NCI-H2081 treated with DMSO at 0.1 percent for 48 hours (cell line): ENCODE data around the gene TMEM272.

ENCODE experiments used
- DNase-seq: peaks from one replicate; lab custom pipeline; 2025; lab: John Stamatoyannopoulos, UW

TMEM272 gene, protein sequence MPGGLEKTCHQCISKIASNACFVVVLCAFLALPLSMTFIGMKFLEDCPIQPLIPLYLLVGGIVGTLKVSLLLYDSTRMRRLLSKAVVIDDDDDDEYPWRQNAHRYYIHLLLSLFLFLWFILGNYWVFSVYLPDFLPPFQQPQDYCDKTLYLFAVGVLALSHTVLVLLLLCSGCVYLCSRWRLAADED

DNA sequence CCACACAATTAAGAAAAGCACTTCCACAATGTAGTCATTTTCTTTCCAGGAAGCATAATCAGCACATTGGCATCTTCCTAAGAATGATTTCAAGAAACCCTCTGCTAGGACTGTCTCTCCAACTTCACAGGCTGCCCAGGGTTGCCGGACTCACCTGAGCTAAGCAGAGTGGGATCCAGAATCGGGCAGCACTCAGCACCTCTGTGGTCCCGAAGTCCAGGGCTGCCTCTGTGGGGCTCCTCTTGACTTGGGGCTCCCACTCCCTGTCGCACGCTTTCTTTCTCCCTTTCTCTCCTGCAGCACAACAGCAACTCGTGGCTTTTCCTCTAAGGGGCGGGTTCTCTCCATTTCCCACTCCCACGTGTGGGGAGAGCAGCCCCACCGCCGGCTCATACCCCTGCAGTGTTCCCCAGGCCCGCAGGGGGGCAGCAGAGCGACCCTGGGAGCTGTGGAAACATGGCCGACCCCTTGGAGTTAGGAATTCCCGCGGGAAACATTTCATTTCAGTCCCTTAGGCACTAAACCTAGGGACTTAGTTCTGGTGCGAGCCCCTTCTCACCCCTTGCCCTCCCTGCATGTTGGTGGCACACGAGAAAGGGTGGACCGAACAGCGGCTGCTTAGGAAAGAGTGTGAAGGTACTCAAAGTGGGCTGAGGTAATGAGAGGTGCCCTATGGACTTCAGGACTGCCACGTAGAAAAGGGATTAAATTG is at the start of gene TMEM272:
TMEM272 (minus strand) TSS at position 316 of the 712 bp plus-strand sequence. CDS start 6,647 bp downstream, outside the sequence.
- DNase-seq, result no peak

- DNase-seq, result no peak
Measured at GRCh38 chr13:51894239-51894638, 49.3 kb upstream of the TMEM272 start.

DNA sequence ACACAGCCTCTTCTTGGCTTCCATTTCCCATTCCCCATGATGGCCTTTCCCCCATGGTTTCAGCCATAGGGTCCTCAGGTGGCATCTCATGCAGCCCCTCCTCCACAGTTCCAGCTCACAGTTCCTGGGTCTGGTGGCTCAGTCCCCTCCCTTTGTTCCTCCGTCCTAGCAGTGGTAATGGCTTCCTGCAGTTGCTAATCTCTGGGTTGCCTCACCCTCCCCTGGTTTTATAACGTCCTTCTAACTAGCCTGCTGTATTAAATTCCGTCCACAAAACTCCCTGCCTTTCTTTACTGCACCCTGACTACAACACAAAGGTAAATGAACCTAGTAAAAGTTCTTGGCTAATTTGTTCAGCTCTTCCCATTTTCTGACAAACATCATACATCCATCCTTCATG is 47.7 kb upstream of the TMEM272 start:
- no peak for DNase-seq

DNA sequence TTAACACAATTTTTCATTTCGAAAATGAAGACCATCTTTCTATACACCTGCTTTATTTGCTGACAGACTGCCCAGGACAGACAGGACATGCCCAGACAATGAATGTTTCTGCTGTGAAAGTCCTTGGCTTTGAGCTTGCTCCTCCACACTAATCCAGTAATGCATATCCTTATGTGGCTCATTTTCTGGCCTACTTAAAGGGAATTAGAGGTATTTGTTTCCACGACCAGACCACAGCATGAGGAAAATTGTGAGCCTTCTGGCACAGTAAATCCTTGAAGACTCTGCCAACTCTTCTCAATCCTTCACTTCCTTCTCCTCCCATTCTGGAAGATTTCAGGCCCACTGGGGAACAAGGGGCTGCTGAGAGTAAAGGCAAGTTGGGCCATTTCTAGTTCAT is 42.5 kb upstream of the TMEM272 start:
- no peak for DNase-seq

GRCh38 chr13:51885651-51886050 is 40.7 kb upstream of the TMEM272 start:
- DNase-seq, result no peak

GRCh38 chr13:51883226-51883600 is 38.2 kb upstream of the TMEM272 start:
- DNase-seq, result no peak

DNA sequence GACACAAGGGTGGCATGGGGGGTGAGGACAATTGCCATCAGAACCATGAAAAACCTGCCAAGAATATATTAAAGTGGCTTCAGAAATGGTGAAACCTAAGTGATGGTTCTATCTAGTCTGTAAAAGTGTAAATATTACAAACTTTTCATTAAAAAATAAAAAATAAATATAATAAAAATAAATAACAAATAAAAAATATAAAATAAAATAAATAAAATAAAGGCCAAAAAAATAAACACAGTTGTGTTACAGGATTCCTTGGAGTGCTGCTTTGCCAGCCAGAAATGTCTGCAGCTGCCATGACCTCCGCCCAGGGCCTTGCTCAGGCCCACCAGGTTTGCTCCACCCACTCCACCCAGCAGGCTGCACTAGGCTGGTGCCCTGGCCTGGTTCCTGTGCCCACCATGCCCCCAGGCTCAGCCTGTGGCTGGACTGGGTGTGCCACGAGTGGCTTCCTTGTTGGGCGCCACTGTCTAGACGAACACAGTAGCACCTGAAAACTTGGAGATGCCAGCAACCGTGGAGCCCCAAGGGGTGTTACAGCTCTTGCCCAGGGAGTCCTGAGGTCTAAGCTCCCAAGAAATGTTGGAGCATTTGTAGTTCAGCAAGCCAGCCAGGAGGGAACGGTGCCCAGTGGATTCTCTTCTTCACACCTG is 37.7 kb upstream of the TMEM272 start:
- DNase-seq, result no peak

DNA sequence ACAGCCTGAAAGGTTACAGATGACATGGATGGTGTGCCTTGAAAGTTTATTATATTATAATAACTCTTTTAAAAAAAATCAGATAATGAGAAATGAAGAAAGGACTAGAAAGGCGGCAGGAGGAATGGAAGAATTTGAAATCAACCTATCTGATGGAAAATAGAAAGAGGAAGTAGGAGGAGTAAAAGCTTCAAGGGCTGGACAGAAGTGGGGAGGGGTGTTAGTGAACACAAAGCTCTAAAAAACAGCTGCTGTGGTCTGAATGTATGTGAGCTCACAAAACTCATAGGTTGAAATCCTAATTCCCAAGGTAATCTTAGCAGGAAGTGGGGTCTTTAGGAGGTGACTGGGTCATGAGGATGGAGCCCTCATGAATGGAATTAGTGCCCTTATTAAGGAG is 36.3 kb upstream of the TMEM272 start:
- no peak for DNase-seq

DNA sequence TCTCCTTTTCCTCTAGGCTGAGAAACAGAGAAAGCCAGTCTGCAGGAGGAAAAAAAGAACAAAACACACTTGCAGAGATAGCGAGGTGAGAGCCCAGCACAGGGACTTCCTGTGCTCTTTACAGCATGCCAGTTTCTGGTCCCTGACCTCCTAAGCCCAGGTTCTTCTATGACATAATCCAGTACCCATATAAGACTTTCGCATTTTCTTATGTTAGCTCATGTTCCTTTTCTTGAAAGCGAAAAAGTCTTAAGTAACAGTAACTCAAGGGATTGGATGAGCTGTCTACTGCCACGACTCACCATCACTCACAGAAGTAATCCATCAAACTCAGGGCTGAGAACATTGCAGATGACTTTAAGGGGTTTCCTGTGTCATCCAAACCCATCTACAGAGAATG is 34.2 kb upstream of the TMEM272 start:
- DNase-seq, result no peak

DNA sequence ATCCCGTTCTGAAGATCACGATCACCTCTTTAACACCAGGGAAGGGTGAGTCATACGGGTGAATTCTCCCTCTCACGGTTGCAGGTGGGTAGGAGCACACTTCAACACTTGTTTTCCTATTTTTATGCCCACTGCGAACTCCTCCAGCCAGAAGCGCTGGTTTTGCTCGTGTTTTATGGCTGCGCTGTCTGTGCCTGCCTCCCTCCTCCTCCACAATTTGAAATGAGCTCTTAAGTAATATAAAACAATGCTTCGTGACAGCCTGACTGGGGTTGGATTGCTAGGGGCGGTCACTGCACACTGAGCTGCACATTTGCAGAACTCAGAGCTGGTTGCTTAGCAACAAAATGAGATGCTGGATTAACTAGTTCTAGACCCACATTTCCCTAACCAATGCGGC is 29.7 kb upstream of the TMEM272 start:
- no peak for DNase-seq

GRCh38 chr13:51873837-51874236 is 28.9 kb upstream of the TMEM272 start:
- DNase-seq, result no peak

DNA sequence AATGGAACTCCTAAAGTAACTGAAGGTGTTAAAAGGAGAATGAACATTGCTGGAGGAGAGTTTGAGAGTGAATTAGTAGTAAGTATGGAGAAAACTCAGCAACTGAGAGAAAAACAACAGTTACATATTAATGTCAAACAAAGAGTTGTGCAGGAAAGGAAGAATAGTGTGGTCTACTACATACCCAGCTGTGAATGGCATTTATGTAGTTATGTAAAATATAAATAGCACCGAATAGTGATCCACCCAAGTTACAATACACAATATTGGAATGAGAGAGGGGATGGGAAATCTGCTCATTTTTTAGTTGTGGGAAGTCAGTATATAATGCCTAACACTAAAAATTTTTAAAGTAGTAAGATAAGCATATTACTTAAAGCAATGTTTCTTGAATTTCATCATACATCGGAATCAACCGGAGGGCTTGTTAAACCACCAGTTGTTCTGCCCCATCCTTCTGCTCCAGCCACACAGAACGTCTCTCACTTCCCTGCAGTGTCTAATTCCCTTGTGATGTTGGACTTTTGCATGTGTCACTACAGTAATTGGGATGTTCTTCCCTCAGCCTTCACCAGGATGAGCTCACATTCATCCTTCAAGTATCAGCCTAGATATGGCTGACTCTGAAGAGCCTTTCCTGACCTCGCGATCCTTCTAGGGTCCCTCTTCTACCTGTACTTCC is 28.3 kb upstream of the TMEM272 start:
- DNase-seq, result no peak

GRCh38 chr13:51870616-51871015 is 25.6 kb upstream of the TMEM272 start:
- DNase-seq, result no peak

DNA sequence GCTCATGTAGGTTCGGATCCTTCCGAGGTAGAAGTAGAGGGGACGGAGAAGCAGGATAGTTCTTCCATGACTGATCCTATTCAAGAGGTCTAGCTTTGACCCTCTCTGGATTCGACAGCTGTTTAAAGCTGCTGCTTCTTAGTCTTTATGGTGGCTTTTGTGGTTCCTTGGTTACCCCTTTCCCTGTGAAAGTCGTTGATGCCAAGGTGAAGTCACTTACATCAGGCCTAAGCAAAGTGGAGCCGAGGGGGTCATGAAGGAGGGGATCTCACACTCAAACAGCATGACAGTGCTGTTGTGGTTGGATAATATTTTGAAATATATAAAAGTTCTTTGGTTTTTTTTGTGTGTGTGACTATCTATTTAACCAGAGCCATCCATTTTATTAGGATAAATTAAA is 24.9 kb upstream of the TMEM272 start:
- no peak for DNase-seq

- DNase-seq, result no peak
Measured at GRCh38 chr13:51867062-51867461, 22.1 kb upstream of the TMEM272 start.

GRCh38 chr13:51865838-51866237 is 20.9 kb upstream of the TMEM272 start:
- no peak for DNase-seq

DNA sequence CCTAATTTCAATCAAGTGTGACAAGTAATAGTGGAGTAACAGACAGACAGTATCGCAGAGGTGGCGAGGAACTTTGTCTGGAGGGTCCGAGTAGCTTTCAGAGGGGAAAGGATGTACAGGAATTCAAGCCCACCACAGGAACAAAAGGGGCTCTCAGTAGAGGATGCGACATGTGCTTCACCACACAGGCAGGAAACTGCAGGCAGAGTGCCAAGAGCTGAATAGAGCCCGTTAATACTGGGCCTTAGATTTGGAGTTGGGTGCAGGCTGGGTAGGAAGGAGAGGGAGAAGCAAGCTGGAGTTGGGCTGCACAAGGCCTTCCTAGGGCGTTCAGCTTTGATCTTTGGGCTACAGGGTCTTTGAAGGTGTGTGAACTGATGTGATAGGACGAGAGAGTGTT is 18.0 kb upstream of the TMEM272 start:
- DNase-seq, result no peak

DNA sequence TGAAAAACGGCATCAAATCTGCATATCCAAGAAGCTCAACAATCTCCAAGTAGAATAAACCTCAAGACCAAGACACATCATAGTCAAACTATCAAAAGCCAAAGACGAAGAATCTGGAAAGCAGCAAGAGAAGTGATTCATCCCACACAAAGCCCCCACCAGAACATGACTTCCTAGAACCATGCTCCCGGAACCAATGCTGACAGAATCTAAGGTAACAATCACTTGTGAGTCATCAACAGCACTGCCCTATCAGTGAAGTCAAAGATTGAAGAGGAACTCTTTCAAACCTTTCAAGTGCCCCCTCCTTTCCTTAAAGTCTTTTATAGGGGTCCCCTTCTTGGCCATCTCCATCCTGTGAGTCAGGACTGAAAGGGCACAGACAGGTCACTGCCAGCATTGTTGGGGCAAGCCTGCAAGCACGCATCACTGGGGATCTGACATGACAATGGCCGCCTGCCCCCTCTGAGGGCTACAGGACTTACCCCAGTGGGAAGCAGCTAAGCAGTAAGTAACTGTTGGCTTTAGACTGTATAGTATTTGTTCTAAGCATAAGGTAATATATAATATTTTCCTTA is 16.8 kb upstream of the TMEM272 start, which contains the start of gene CCDC70:
CCDC70 (plus strand) TSS at position 247 of the 578 bp plus-strand sequence. CDS start 3,443 bp downstream, outside the sequence.
- DNase-seq, result no peak

- DNase-seq, result no peak
Measured at GRCh38 chr13:51858433-51859247, 13.7 kb upstream of the TMEM272 start.

- no peak for DNase-seq
Measured at GRCh38 chr13:51856998-51857397, 12.0 kb upstream of the TMEM272 start.

- no peak for DNase-seq
Measured at GRCh38 chr13:51856027-51856736, 11.2 kb upstream of the TMEM272 start.
